Measurements from ENCODE around the gene FIBP. TPM values are rescaled to one million over a fixed set of nuclear protein-coding genes. Genes with fewer than 3 reads are reported as not detected.

FIBP gene
- total and polyA plus RNA-seq, 10 of the 15 experiments (the other 5 are each of a cell fraction or from before 2014, with no cell fraction given) = 65.1 to 182 (median 94.6) TPM

DNA sequence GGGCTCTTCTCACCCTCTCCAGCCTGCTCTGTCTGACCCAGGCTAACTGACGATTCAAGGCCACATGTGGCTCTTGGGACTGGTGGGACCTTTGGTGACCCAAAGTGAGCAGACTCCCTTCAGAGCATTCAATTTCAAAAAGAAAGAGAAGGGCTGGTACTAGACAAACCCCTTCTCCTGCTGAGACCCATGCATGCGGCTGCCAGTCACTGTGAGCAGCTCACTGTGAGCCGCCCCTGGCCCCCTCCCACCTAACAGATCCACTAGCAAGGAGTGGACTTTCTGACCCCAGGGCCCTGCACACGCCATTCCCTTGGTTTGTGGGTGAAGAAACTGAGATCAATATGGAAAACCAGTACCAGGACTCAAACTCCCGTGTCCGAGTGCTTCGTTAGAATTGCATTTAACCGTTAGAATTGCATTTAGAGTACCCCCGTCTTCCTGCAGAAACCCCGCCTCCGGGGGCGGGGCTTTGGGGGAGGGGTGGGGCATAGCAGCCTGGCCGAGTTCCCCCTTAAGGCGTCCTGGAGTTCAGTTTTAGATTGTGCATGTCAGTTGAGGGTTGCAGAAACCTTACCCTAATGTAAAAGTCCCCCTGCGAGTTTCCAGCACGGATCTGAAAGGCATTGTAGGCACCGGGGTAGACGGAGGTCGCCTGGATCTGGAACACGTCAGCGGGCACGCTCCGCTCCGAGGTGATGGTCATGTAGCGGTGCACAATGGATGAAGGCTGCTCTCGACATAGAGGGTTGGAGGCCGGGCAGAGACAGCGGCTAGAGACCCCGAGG lies 20.8 kb downstream of the FIBP start:
- Histone ChIP-seq H3K79me2 (ENCODE audit: control insufficient read depth, insufficient read depth, low read length) (peaks cover 2% of the 10 kb centered on the region), H2AFZ (ENCODE audit: control insufficient read depth, low read depth, low read length) (no peak overlapping the region), H4K20me1 (ENCODE audit: control insufficient read depth, insufficient read depth) (no peaks in the 10 kb centered on the region; the same call in 1 of the 2 replicates), H3K27me3 (replicated peaks in 1 of 2; ENCODE audit: control insufficient read depth in 2 of 2, insufficient read depth in 2 of 2, low read length in 1 of 2) (no peaks in the 10 kb centered on the region), H3K9ac (ENCODE audit: control insufficient read depth, insufficient read depth, low read length) (no peak overlapping the region), H3K9me3 (replicated peaks; ENCODE audit: control insufficient read depth, insufficient read depth, low read length) (no peaks in the 10 kb centered on the region), H3K4me3 (no peak overlapping the region), H3K4me2 (ENCODE audit: control insufficient read depth, insufficient read depth) (no peak overlapping the region), H3K36me3 (ENCODE audit: control insufficient read depth in 2 of 2, insufficient read depth in 2 of 2, low read length in 1 of 2) (peaks cover 22 to 38% of the 10 kb centered on the region in 2 experiments), H3K4me1 (ENCODE audit: control insufficient read depth, insufficient read depth, low read length) (peaks cover 7% of the 10 kb centered on the region), H3K27ac (ENCODE audit: control insufficient read depth, insufficient read depth) (no peak overlapping the region)
- TF ChIP-seq RBBP5 (conservative IDR thresholded peaks at IDR 0.05) (no peak), POLR2A (IDR thresholded peaks at IDR 0.05; ENCODE audit: low read depth, low read length) (0 out of 2 replicates have a peak, but pooled peaks have one; percentile 8), RFX5 (IDR thresholded peaks at IDR 0.05; ENCODE audit: low read depth, low read length) (no peak)
- TF ChIP-seq, protein P1, sequence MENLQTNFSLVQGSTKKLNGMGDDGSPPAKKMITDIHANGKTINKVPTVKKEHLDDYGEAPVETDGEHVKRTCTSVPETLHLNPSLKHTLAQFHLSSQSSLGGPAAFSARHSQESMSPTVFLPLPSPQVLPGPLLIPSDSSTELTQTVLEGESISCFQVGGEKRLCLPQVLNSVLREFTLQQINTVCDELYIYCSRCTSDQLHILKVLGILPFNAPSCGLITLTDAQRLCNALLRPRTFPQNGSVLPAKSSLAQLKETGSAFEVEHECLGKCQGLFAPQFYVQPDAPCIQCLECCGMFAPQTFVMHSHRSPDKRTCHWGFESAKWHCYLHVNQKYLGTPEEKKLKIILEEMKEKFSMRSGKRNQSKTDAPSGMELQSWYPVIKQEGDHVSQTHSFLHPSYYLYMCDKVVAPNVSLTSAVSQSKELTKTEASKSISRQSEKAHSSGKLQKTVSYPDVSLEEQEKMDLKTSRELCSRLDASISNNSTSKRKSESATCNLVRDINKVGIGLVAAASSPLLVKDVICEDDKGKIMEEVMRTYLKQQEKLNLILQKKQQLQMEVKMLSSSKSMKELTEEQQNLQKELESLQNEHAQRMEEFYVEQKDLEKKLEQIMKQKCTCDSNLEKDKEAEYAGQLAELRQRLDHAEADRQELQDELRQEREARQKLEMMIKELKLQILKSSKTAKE (IDR thresholded peaks at IDR 0.05; ENCODE audit: low read depth, poor library complexity, severe bottlenecking) = no peak
- DNase-seq (ENCODE audit: low read depth, low spot score) (no peak), FAIRE-seq (no peak), ATAC-seq (peak; percentile 36; the same call in 2 of the 3 replicates)
- ChIA-PET CTCF (no interaction called here), SMC1A (ENCODE audit: uncharacterized antibody, unreplicated experiment) (no interaction called here), POLR2A (interaction anchor here (0.6 to 1.1 kb wide), 2 partner anchors 34 to 1241 kb away, joined by 3 read pairs; partner anchors contain the start of gene SNX32), RAD21 (ENCODE audit: unreplicated experiment) (no interaction called here)
- BruUV-seq (replicated peaks) = no TSS peak
- in situ Hi-C loops (cut with MboI) = loop anchor here (25.0 kb wide), 1 partner anchor 1630 kb away; the partner anchor contains the start of genes DNAJC4, FKBP2, NUDT22 and PPP1R14B
- 62% methylated on average over 29 of the region's 29 CpGs for WGBS (ENCODE audit: insufficient coverage, insufficient replicate concordance, low lambda C conversion rate, missing lambda C conversion rate)
- intact Hi-C loops (cut with micrococcal nuclease; ENCODE audit: unreplicated experiment) = no loop called here

All from GM12878 (cell line).